Memory B cell (primary cell): ENCODE measurements around the gene ITM2C.

ENCODE experiments used
- ATAC-seq: fragments of 150-1000 bp; cut with Tn5 transposase; 2 replicates; pipeline ENCODE4 v1.10.0; 2021; ENCODE audit warnings: low read depth, mild to moderate bottlenecking, moderate library complexity
- DNase-seq, 2 donors: peaks; one replicate each; pipeline ENCODE4 v3.0.0; 2022; ENCODE audit warnings: low spot score in 2 of 2
- H3K27ac Mint-ChIP-seq: one replicate; pipeline ENCODE4 v1.8.0; 2022; ENCODE audit warnings: mild to moderate bottlenecking, moderate library complexity, mixed read lengths
- H3K27me3 Mint-ChIP-seq: one replicate; pipeline ENCODE4 v1.8.0; 2022; ENCODE audit warnings: mixed read lengths
- H3K36me3 Mint-ChIP-seq: one replicate; pipeline ENCODE4 v1.8.0; 2022; ENCODE audit warnings: mild to moderate bottlenecking, mixed read lengths
- H3K4me1 Mint-ChIP-seq: one replicate; pipeline ENCODE4 v1.8.0; 2022; ENCODE audit warnings: mixed read lengths
- H3K4me3 Mint-ChIP-seq: one replicate; pipeline ENCODE4 v1.8.0; 2022; ENCODE audit warnings: mild to moderate bottlenecking, moderate library complexity, mixed read lengths
- H3K9me3 Mint-ChIP-seq: one replicate; pipeline ENCODE4 v1.8.0; 2022; ENCODE audit warnings: mixed read lengths

ITM2C gene

GRCh38 chr2:230886671-230887071 lies 21.9 kb downstream of the ITM2C start:
- Mint-ChIP-seq H3K36me3 (no peaks in the 10 kb centered on the region), H3K27me3 (no peaks in the 10 kb centered on the region), H3K27ac (no peak overlapping the region), H3K4me3 (no peak overlapping the region), H3K4me1 (peaks cover 24% of the 10 kb centered on the region), H3K9me3 (no peaks in the 10 kb centered on the region)
- no peak for ATAC-seq
- DNase-seq: no peak

- ATAC-seq (no peak), DNase-seq (no peak)
- Mint-ChIP-seq H3K36me3 (no peaks in the 10 kb centered on the region), H3K9me3 (no peaks in the 10 kb centered on the region), H3K27ac (no peak overlapping the region), H3K27me3 (no peaks in the 10 kb centered on the region), H3K4me3 (no peak overlapping the region), H3K4me1 (peaks cover 25% of the 10 kb centered on the region)
Measured at GRCh38 chr2:230887342-230887741, 22.6 kb downstream of the ITM2C start.

GRCh38 chr2:230888824-230889400 lies 24.2 kb downstream of the ITM2C start:
- no peaks in the 10 kb centered on the region for H3K27me3 Mint-ChIP-seq
- no peak overlapping the region for H3K27ac Mint-ChIP-seq
- peaks cover 34% of the 10 kb centered on the region for H3K4me1 Mint-ChIP-seq
- H3K4me3 Mint-ChIP-seq: no peak overlapping the region
- no peaks in the 10 kb centered on the region for H3K36me3 Mint-ChIP-seq
- DNase-seq (no peak), ATAC-seq (no peak)
- H3K9me3 Mint-ChIP-seq: no peaks in the 10 kb centered on the region

GRCh38 chr2:230889911-230890601 lies 25.3 kb downstream of the ITM2C start:
- peaks cover 41% of the 10 kb centered on the region for H3K4me1 Mint-ChIP-seq
- ATAC-seq (no peak), DNase-seq (no peak)
- H3K27ac Mint-ChIP-seq: no peak overlapping the region
- no peaks in the 10 kb centered on the region for H3K36me3 Mint-ChIP-seq
- H3K9me3 Mint-ChIP-seq: no peaks in the 10 kb centered on the region
- H3K4me3 Mint-ChIP-seq: no peak overlapping the region
- H3K27me3 Mint-ChIP-seq: no peaks in the 10 kb centered on the region

GRCh38 chr2:230890646-230891045 lies 25.9 kb downstream of the ITM2C start:
- ATAC-seq (no peak), DNase-seq (no peak)
- no peaks in the 10 kb centered on the region for H3K36me3 Mint-ChIP-seq
- H3K9me3 Mint-ChIP-seq: no peaks in the 10 kb centered on the region
- peaks cover 42% of the 10 kb centered on the region for H3K4me1 Mint-ChIP-seq
- no peak overlapping the region for H3K4me3 Mint-ChIP-seq
- H3K27ac Mint-ChIP-seq: no peak overlapping the region
- H3K27me3 Mint-ChIP-seq: no peaks in the 10 kb centered on the region

- no peaks in the 10 kb centered on the region for H3K36me3 Mint-ChIP-seq
- H3K4me1 Mint-ChIP-seq: peaks cover 41% of the 10 kb centered on the region
- no peak overlapping the region for H3K27ac Mint-ChIP-seq
- no peak for DNase-seq
- H3K9me3 Mint-ChIP-seq: no peaks in the 10 kb centered on the region
- no peak overlapping the region for H3K4me3 Mint-ChIP-seq
- ATAC-seq: no peak
- H3K27me3 Mint-ChIP-seq: no peaks in the 10 kb centered on the region
Measured at GRCh38 chr2:230891064-230891463, 26.3 kb downstream of the ITM2C start.

GRCh38 chr2:230891509-230891908 lies 26.8 kb downstream of the ITM2C start:
- H3K9me3 Mint-ChIP-seq: no peaks in the 10 kb centered on the region
- ATAC-seq: no peak
- H3K27ac Mint-ChIP-seq: no peak overlapping the region
- H3K4me3 Mint-ChIP-seq: no peak overlapping the region
- H3K27me3 Mint-ChIP-seq: no peaks in the 10 kb centered on the region
- DNase-seq: no peak
- H3K36me3 Mint-ChIP-seq: no peaks in the 10 kb centered on the region
- peaks cover 39% of the 10 kb centered on the region for H3K4me1 Mint-ChIP-seq

- Mint-ChIP-seq H3K27me3 (no peaks in the 10 kb centered on the region), H3K4me3 (no peak overlapping the region), H3K4me1 (peaks cover 44% of the 10 kb centered on the region), H3K36me3 (no peaks in the 10 kb centered on the region), H3K27ac (no peak overlapping the region), H3K9me3 (no peaks in the 10 kb centered on the region)
- DNase-seq (no peak), ATAC-seq (no peak)
Measured at GRCh38 chr2:230893338-230893737, 28.6 kb downstream of the ITM2C start.

- peak in 1 of 2 donors; percentile 15 for DNase-seq
- no peaks in the 10 kb centered on the region for H3K36me3 Mint-ChIP-seq
- H3K27ac Mint-ChIP-seq: no peak overlapping the region
- peak overlapping the region; percentile 53 for H3K4me3 Mint-ChIP-seq
- H3K4me1 Mint-ChIP-seq: peaks cover 41% of the 10 kb centered on the region
- no peaks in the 10 kb centered on the region for H3K27me3 Mint-ChIP-seq
- ATAC-seq: peak; percentile 93
- no peaks in the 10 kb centered on the region for H3K9me3 Mint-ChIP-seq
Measured at GRCh38 chr2:230893841-230894781, 29.4 kb downstream of the ITM2C start.

GRCh38 chr2:230895536-230896345 lies 31.0 kb downstream of the ITM2C start:
- Mint-ChIP-seq H3K36me3 (no peaks in the 10 kb centered on the region), H3K4me3 (peak overlapping the region; percentile 22), H3K9me3 (no peaks in the 10 kb centered on the region), H3K27ac (no peak overlapping the region), H3K27me3 (no peaks in the 10 kb centered on the region), H3K4me1 (peaks cover 33% of the 10 kb centered on the region)
- ATAC-seq (no peak), DNase-seq (no peak)

- Mint-ChIP-seq H3K4me1 (peaks cover 32% of the 10 kb centered on the region), H3K4me3 (no peak overlapping the region), H3K27me3 (no peaks in the 10 kb centered on the region), H3K27ac (no peak overlapping the region), H3K36me3 (no peaks in the 10 kb centered on the region), H3K9me3 (no peaks in the 10 kb centered on the region)
- ATAC-seq: no peak
- DNase-seq: no peak
Measured at GRCh38 chr2:230896346-230897115, 31.8 kb downstream of the ITM2C start.

- no peak for DNase-seq
- peaks cover 32% of the 10 kb centered on the region for H3K4me1 Mint-ChIP-seq
Measured at GRCh38 chr2:230898016-230898712, 33.4 kb downstream of the ITM2C start.

GRCh38 chr2:230898713-230899091 lies 34.0 kb downstream of the ITM2C start:
- H3K9me3 Mint-ChIP-seq: no peaks in the 10 kb centered on the region
- no peak for ATAC-seq
- no peak for DNase-seq
- no peaks in the 10 kb centered on the region for H3K36me3 Mint-ChIP-seq
- H3K4me1 Mint-ChIP-seq: peaks cover 29% of the 10 kb centered on the region
- H3K4me3 Mint-ChIP-seq: no peak overlapping the region
- no peaks in the 10 kb centered on the region for H3K27me3 Mint-ChIP-seq
- no peak overlapping the region for H3K27ac Mint-ChIP-seq

More at GRCh38 chr2:230898016-230898712, 33.4 kb downstream of the ITM2C start:
- no peak overlapping the region for H3K4me3 Mint-ChIP-seq
- ATAC-seq: no peak
- H3K27ac Mint-ChIP-seq: no peak overlapping the region
- H3K27me3 Mint-ChIP-seq: no peaks in the 10 kb centered on the region
- no peaks in the 10 kb centered on the region for H3K36me3 Mint-ChIP-seq
- H3K9me3 Mint-ChIP-seq: no peaks in the 10 kb centered on the region
